Measurements from ENCODE around the gene CTDNEP1. TPM values are rescaled to one million over a fixed set of nuclear protein-coding genes. Genes with fewer than 3 reads are reported as not detected.
"Not testable (repeated sequence)": the region's sequence is repeated elsewhere in the genome, so short reads cannot be mapped to it uniquely, and the experiment has no call there.

CTDNEP1 gene
- total and polyA plus RNA-seq, 7 donors = 43.9 to 110 (median 76.4) TPM

DNA sequence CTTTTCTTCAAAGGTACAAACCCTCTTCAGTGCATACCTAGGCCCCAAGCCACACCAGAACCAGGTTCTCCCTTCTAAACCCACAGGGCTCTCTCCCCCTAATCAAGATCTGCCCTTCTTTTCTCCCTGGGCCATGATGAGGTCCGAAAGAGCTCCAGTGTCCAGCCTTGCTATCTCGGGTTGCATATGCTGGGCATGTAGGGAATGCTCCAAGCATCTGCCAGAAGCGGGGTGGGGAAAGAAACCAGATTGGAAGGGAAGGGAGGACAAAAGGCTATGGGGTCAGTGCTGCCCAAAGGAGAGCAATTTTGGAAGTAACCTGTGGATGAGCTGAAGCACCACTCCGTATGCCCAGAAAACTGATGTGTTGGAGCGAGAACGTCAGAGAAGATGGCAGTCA is 2.3 kb downstream of the CTDNEP1 start:
- TF ChIP-seq EP300 (IDR thresholded peaks at IDR 0.05) (no peak), POLR2AphosphoS5 (IDR thresholded peaks at IDR 0.05) (no peak), CTCF (IDR thresholded peaks at IDR 0.05) (no peak), POLR2A (IDR thresholded peaks at IDR 0.05) (no peak)
- H3K27ac ChIP-seq = no peak overlapping the region
- H3K27me3 ChIP-seq = no peaks in the 10 kb centered on the region
- no peak for DNase-seq
- H3K4me3 ChIP-seq = no peak overlapping the region
- no peaks in the 10 kb centered on the region for H3K9me3 ChIP-seq
- intact Hi-C loops (cut with DNase I) = no loop called here
- H3K4me1 ChIP-seq = peaks cover 0 to 43% (median 35%) of the 10 kb centered on the region in 4 donors
- WGBS, 2 donors = 90% methylated on average over 6 of the region's 6 CpGs
- H3K36me3 ChIP-seq = peaks cover 15 to 30% (median 21%) of the 10 kb centered on the region in 4 donors

DNA sequence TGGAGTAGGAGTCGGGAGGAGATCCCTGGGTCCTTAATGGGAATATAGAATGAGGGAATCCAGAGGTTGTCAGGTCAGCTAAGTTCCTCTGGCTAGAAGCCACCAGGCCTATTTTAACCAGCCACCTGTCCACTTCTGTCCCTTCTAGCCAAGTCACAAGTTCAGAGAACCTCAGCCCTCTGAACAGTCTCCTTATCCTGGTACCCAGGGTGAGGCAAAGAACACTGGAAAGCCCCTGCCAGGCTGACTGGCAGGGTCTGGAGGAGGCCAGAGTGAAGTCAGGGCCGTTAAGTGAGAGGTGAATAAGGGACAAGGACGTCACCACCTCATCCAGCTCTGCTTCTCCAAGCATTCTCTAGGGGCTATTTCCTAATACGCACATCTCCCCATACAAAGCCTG is 2.7 kb downstream of the CTDNEP1 start:
- no peak for DNase-seq
- intact Hi-C loops (cut with DNase I) = no loop called here
- no peaks in the 10 kb centered on the region for H3K27me3 ChIP-seq
- no peak overlapping the region for H3K4me3 ChIP-seq
- H3K36me3 ChIP-seq = peaks cover 15 to 32% (median 25%) of the 10 kb centered on the region in 4 donors
- no peaks in the 10 kb centered on the region for H3K9me3 ChIP-seq
- H3K27ac ChIP-seq = no peak overlapping the region
- peaks cover 0 to 43% (median 38%) of the 10 kb centered on the region in 4 donors for H3K4me1 ChIP-seq
- WGBS, 2 donors = 69 to 80% methylated on average over 4 of the region's 4 CpGs
- no peak for TF ChIP-seq POLR2A (IDR thresholded peaks at IDR 0.05)
- TF ChIP-seq EP300 (IDR thresholded peaks at IDR 0.05) = no peak
- TF ChIP-seq POLR2AphosphoS5 (IDR thresholded peaks at IDR 0.05) = no peak
- TF ChIP-seq CTCF (IDR thresholded peaks at IDR 0.05) = no peak

DNA sequence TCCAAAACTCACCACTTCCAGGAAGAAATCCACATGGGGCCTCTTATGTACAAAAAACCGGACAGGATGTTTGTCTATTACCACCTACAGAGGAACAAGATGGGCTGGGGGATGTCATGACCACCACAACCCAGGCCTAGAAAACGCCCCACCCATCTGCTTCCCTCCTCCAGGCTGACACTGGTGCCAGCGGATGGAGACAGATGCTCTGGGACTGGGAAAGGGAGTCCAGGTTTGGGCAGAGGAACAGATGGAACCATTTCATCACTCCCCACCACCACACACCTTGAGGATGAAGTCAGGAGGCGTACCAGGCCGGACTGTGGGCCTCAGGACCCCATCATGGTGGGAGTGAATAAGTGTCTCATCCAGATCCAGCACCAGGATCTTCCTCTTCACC is 4.8 kb downstream of the CTDNEP1 start:
- no peak overlapping the region for H3K27ac ChIP-seq
- peaks cover 0 to 39% (median 36%) of the 10 kb centered on the region in 4 donors for H3K4me1 ChIP-seq
- TF ChIP-seq EP300 (IDR thresholded peaks at IDR 0.05) (no peak), POLR2AphosphoS5 (IDR thresholded peaks at IDR 0.05) (no peak), CTCF (IDR thresholded peaks at IDR 0.05) (no peak), POLR2A (IDR thresholded peaks at IDR 0.05) (no peak)
- WGBS, 2 donors = 91 to 94% methylated on average over 5 of the region's 5 CpGs
- no peak overlapping the region for H3K4me3 ChIP-seq
- no peaks in the 10 kb centered on the region for H3K27me3 ChIP-seq
- intact Hi-C loops (cut with DNase I) = no loop called here
- H3K9me3 ChIP-seq = no peaks in the 10 kb centered on the region
- DNase-seq = no peak
- peaks cover 15 to 35% (median 25%) of the 10 kb centered on the region in 4 donors for H3K36me3 ChIP-seq

DNA sequence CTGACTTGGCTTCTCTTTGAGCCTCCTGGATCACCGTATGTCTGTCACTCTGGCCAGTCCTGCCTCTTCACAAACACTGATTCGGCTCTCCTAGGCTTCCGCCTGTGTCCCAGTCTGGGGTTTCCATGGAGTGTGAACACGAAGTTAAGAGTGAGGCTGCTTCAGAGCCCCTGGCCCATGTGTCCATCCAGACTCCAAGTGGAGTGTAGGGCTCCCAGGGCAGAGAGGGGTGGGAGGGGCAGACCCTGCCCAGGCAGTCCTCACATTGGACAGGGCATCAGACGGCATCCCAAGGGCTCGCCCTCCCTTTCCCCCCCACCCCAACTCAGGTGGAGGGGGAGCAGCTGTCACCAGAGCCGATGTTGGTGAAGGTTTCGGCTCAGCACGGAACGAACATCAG is 7.7 kb downstream of the CTDNEP1 start:
- Histone ChIP-seq H3K4me1 (peaks cover 0 to 34% (median 34%) of the 10 kb centered on the region in 4 donors), H3K36me3 (peaks cover 20 to 49% (median 31%) of the 10 kb centered on the region in 4 donors), H3K27ac (peak overlapping the region; percentile 96 to 99 (median 98))
- 76 to 87% methylated on average over 10 of the region's 10 CpGs for WGBS, 2 donors
- DNase-seq = peak; percentile 61
- not testable (repeated sequence) for H3K27me3 ChIP-seq, H3K9me3 ChIP-seq, H3K4me3 ChIP-seq
- intact Hi-C loops (cut with DNase I) = loop anchor here (5.0 kb wide), 3 partner anchors 63 to 598 kb away; partner anchors contain the start of genes EIF5A and TMEM256

DNA sequence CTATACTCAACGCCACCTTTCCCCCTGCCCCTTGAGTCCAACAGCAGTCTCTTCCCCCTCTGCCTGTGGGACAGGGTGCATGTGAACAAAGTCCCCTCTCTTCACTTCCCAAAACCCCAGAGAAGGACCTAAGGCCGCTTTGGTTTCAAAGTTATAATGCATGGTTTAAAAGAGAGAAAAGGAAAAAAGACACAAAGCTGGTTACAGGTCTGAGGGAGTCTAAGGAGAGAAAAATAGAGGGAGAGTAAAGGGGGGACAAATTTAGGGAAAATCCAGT is 8.1 kb downstream of the CTDNEP1 start:
- Histone ChIP-seq H3K27ac (peak overlapping the region; percentile 96 to 99 (median 98)), H3K4me3 (peak overlapping the region; percentile 74 to 100 (median 94)), H3K36me3 (peaks cover 20 to 49% (median 31%) of the 10 kb centered on the region in 4 donors), H3K27me3 (no peaks in the 10 kb centered on the region), H3K9me3 (no peaks in the 10 kb centered on the region), H3K4me1 (peaks cover 0 to 31% (median 29%) of the 10 kb centered on the region in 4 donors)
- no peak for DNase-seq
- intact Hi-C loops (cut with DNase I) = loop anchor here (5.0 kb wide), 3 partner anchors 64 to 599 kb away; partner anchors contain the start of genes EIF5A and TMEM256
- WGBS, 2 donors = 23 to 54% methylated on average over 2 of the region's 2 CpGs
- TF ChIP-seq POLR2A (IDR thresholded peaks at IDR 0.05) (no peak), EP300 (IDR thresholded peaks at IDR 0.05) (no peak), POLR2AphosphoS5 (IDR thresholded peaks at IDR 0.05) (no peak), CTCF (IDR thresholded peaks at IDR 0.05) (no peak)

All from sigmoid colon (tissue), 7 donors.